Osteocyte (in vitro differentiated cells): Measurements from ENCODE around the gene HPCAL1. TPM values are rescaled to one million over a fixed set of nuclear protein-coding genes. Genes with fewer than 3 reads are reported as not detected.

ENCODE experiments used
- DNase-seq: peaks from one replicate; pipeline ENCODE4 v3.0.0; 2021; ENCODE audit warnings: mixed read lengths; ENCODE audit not compliant: unreplicated experiment; ENCODE audit errors: extremely low spot score
- H3K27ac Mint-ChIP-seq: one replicate; pipeline ENCODE4 v1.8.0; 2021; ENCODE audit warnings: mild to moderate bottlenecking, mixed read lengths; ENCODE audit not compliant: unreplicated experiment
- H3K27me3 Mint-ChIP-seq: one replicate; pipeline ENCODE4 v1.8.0; 2021; ENCODE audit warnings: mixed read lengths; ENCODE audit not compliant: unreplicated experiment
- H3K36me3 Mint-ChIP-seq: one replicate; pipeline ENCODE4 v1.8.0; 2021; ENCODE audit warnings: mixed read lengths; ENCODE audit not compliant: unreplicated experiment
- H3K4me1 Mint-ChIP-seq: one replicate; pipeline ENCODE4 v1.8.0; 2021; ENCODE audit warnings: mixed read lengths; ENCODE audit not compliant: unreplicated experiment
- H3K4me3 Mint-ChIP-seq: one replicate; pipeline ENCODE4 v1.8.0; 2021; ENCODE audit warnings: mild to moderate bottlenecking, moderate library complexity, mixed read lengths; ENCODE audit not compliant: unreplicated experiment
- H3K9me3 Mint-ChIP-seq: one replicate; pipeline ENCODE4 v1.8.0; 2021; ENCODE audit warnings: mixed read lengths; ENCODE audit not compliant: unreplicated experiment
- CTCF ChIP-seq: fragments of 200-600 bp; sonication (generic); IDR thresholded peaks from 2 replicates; pipeline ENCODE4 v1.5.0; 2021; ENCODE audit warnings: antibody characterized with exemption, mild to moderate bottlenecking, moderate library complexity
- total RNA-seq: library from RNA; stranded (reverse); gene quantifications from 2 replicates; pipeline ENCODE4 v1.2.1, GENCODE V29; 2021

Gene HPCAL1
- total RNA-seq, 1 donor from 2014 or later, result 56.8 TPM

DNA sequence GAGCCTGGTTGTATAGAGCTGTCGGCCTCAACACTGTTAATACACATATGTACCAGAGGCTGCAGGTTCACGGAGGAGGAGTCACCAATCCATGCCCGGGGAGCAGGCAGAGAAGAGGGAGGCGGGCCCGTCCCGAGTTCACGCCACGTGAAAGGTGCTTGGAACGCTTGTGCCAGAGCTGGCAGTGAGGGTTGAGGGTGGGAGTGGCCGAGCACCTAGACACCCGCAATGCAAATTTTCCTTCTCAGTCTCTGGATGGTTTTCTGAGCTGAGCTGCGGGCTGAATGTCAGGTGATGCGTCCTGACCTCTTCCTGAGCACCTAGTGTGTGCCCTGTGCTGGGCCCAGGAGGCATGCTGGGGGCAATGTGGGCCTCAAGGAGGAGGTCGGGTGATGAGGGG lies 93.2 kb downstream of the HPCAL1 start:
- peaks cover 4% of the 10 kb centered on the region for H3K36me3 Mint-ChIP-seq
- H3K27me3 Mint-ChIP-seq, result no peaks in the 10 kb centered on the region
- no peak overlapping the region for H3K4me3 Mint-ChIP-seq

GRCh38 chr2:10396464-10396863 lies 93.8 kb downstream of the HPCAL1 start:
- Mint-ChIP-seq H3K9me3 (no peaks in the 10 kb centered on the region), H3K27me3 (no peaks in the 10 kb centered on the region), H3K27ac (no peak overlapping the region), H3K4me3 (no peak overlapping the region), H3K36me3 (peaks cover 9% of the 10 kb centered on the region), H3K4me1 (peaks cover 22% of the 10 kb centered on the region)
- TF ChIP-seq CTCF, result no peak
- DNase-seq, result no peak

More for the DNA sequence above, 93.2 kb downstream of the HPCAL1 start:
- no peak for DNase-seq
- H3K9me3 Mint-ChIP-seq, result no peaks in the 10 kb centered on the region
- peaks cover 19% of the 10 kb centered on the region for H3K4me1 Mint-ChIP-seq
- TF ChIP-seq CTCF, result no peak
- H3K27ac Mint-ChIP-seq, result no peak overlapping the region

- DNase-seq, result no peak
- Mint-ChIP-seq H3K4me3 (no peak overlapping the region), H3K27me3 (no peaks in the 10 kb centered on the region), H3K36me3 (peaks cover 9% of the 10 kb centered on the region), H3K4me1 (peaks cover 23% of the 10 kb centered on the region), H3K27ac (no peak overlapping the region), H3K9me3 (no peaks in the 10 kb centered on the region)
- no peak for TF ChIP-seq CTCF
Observed at GRCh38 chr2:10397297-10397875, 94.7 kb downstream of the HPCAL1 start.

- H3K36me3 Mint-ChIP-seq, result peaks cover 9% of the 10 kb centered on the region
- no peaks in the 10 kb centered on the region for H3K27me3 Mint-ChIP-seq
- peak overlapping the region; percentile 17 for H3K27ac Mint-ChIP-seq
- DNase-seq, result no peak
- H3K4me1 Mint-ChIP-seq, result peaks cover 26% of the 10 kb centered on the region
- H3K4me3 Mint-ChIP-seq, result no peak overlapping the region
- TF ChIP-seq CTCF, result no peak
- no peaks in the 10 kb centered on the region for H3K9me3 Mint-ChIP-seq
Observed at GRCh38 chr2:10397878-10398277, 95.2 kb downstream of the HPCAL1 start.

DNA sequence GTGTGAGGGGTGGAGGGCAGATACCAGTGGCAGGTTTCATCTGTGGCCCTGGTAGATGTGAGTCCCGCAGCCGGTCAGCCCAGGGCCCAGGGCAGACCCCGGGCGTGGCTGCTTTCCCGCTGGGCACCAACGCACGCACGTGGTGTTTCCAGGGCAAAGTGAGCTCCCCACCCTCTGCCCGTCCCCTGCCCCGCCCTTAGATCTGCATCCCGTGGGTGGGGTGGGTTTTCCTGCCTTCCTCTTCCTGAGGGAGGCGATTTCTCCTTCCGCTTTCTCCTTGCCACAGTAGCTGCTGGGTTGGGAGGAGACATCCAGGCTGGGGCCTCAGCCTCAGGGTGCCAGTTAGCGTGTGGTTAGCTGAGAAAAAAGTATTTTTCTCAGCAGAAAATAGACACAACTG lies 95.8 kb downstream of the HPCAL1 start:
- Mint-ChIP-seq H3K36me3 (peaks cover 9% of the 10 kb centered on the region), H3K4me1 (peaks cover 25% of the 10 kb centered on the region), H3K27me3 (no peaks in the 10 kb centered on the region), H3K27ac (peak overlapping the region; percentile 27), H3K9me3 (no peaks in the 10 kb centered on the region), H3K4me3 (no peak overlapping the region)
- TF ChIP-seq CTCF, result no peak
- no peak for DNase-seq
